Neuronal stem cell (in vitro differentiated cells): ENCODE measurements around the gene TAGLN2.

Experiments
- DNase-seq: peaks from one replicate; pipeline ENCODE4 v3.0.0-alpha.2; 2013; ENCODE audit warnings: low spot score
- H2AFZ ChIP-seq: one replicate; pipeline ENCODE4 v1.6.1; 2013; ENCODE audit warnings: mild to moderate bottlenecking, low read length, inconsistent platforms
- H2AK5ac ChIP-seq: 2 replicates; pipeline ENCODE4 v1.6.1; 2013; ENCODE audit warnings: low read depth, mild to moderate bottlenecking, inconsistent platforms, low read length, moderate library complexity, mixed read lengths
- H2BK120ac ChIP-seq: 2 replicates; pipeline ENCODE4 v1.6.1; 2013; ENCODE audit warnings: low read depth, mild to moderate bottlenecking, inconsistent platforms, low read length, moderate library complexity, mixed read lengths
- H2BK12ac ChIP-seq: one replicate; pipeline ENCODE4 v1.6.1; 2013; ENCODE audit warnings: low read length, inconsistent platforms
- H2BK15ac ChIP-seq: 2 replicates; pipeline ENCODE4 v1.6.1; 2013; ENCODE audit warnings: mild to moderate bottlenecking, low read length, inconsistent platforms, mixed read lengths
- H2BK5ac ChIP-seq: one replicate; pipeline ENCODE4 v1.6.1; 2013; ENCODE audit warnings: inconsistent platforms, mild to moderate bottlenecking, low read length, moderate library complexity
- H3K14ac ChIP-seq: one replicate; pipeline ENCODE4 v1.6.1; 2013; ENCODE audit warnings: low read length, inconsistent platforms
- H3K18ac ChIP-seq: 2 replicates; pipeline ENCODE4 v1.6.1; 2013; ENCODE audit warnings: low read length, inconsistent platforms
- H3K23ac ChIP-seq: 2 replicates; pipeline ENCODE4 v1.6.1; 2013; ENCODE audit warnings: low read depth, mild to moderate bottlenecking, mixed read lengths, low read length, inconsistent platforms; ENCODE audit not compliant: poor library complexity
- H3K27ac ChIP-seq: replicated peaks from 3 replicates; pipeline ENCODE4 v1.5.1; 2013; ENCODE audit warnings: low read length, inconsistent platforms
- H3K27me3 ChIP-seq, 3 experiments: 2 replicates each; pipeline ENCODE4 v1.6.1; 2013; ENCODE audit warnings: low read length in 3 of 3, mild to moderate bottlenecking in 2 of 3, inconsistent platforms in 1 of 3, low read depth in 1 of 3, mixed read lengths in 1 of 3, moderate library complexity in 1 of 3; ENCODE audit not compliant: control insufficient read depth in 3 of 3, insufficient read depth in 3 of 3
- H3K36me3 ChIP-seq, 2 donors: replicated peaks in 1 of 2; 2 replicates each; pipeline ENCODE4 v1.6.1; 2013; ENCODE audit warnings: low read length in 2 of 2; ENCODE audit not compliant: control insufficient read depth in 2 of 2, insufficient read depth in 2 of 2
- H3K4ac ChIP-seq: 2 replicates; pipeline ENCODE4 v1.6.1; 2013; ENCODE audit warnings: inconsistent platforms, mild to moderate bottlenecking, low read length, moderate library complexity
- H3K4me1 ChIP-seq, 2 donors: 1 replicate in 1 of 2; 2 replicates in 1 of 2; pipeline ENCODE4 v1.6.1; 2013; ENCODE audit warnings: low read length in 2 of 2, low read depth in 1 of 2; ENCODE audit not compliant: control insufficient read depth in 2 of 2, insufficient read depth in 1 of 2
- H3K4me2 ChIP-seq: one replicate; pipeline ENCODE4 v1.6.1; 2013; ENCODE audit warnings: mild to moderate bottlenecking, low read length, inconsistent platforms; ENCODE audit not compliant: insufficient read depth, poor library complexity, severe bottlenecking
- H3K4me3 ChIP-seq, 2 donors: 2 replicates each; pipeline ENCODE4 v1.5.1; 2013; ENCODE audit warnings: low read length in 2 of 2, mild to moderate bottlenecking in 2 of 2, inconsistent platforms in 1 of 2, moderate library complexity in 1 of 2
- H3K79me1 ChIP-seq: one replicate; pipeline ENCODE4 v1.6.1; 2013; ENCODE audit warnings: low read depth, mild to moderate bottlenecking, inconsistent platforms, low read length, moderate library complexity
- H3K9ac ChIP-seq: one replicate; pipeline ENCODE4 v1.6.1; 2013; ENCODE audit warnings: mild to moderate bottlenecking, low read depth, low read length, inconsistent platforms; ENCODE audit not compliant: poor library complexity
- H3K9me3 ChIP-seq, 2 donors: replicated peaks in 1 of 2; 2 replicates each; pipeline versions ENCODE3 to v1.6.1; 2013; ENCODE audit warnings: low read length in 2 of 2, mild to moderate bottlenecking in 2 of 2, inconsistent platforms in 1 of 2, low read depth in 1 of 2, mixed read lengths in 1 of 2, moderate library complexity in 1 of 2; ENCODE audit not compliant: control insufficient read depth in 2 of 2, insufficient read depth in 1 of 2
- H4K8ac ChIP-seq: one replicate; pipeline ENCODE4 v1.6.1; 2013; ENCODE audit warnings: low read depth, mild to moderate bottlenecking, inconsistent platforms, low read length, moderate library complexity
- H4K91ac ChIP-seq: one replicate; pipeline ENCODE4 v1.6.1; 2013; ENCODE audit warnings: low read length, low read depth, mild to moderate bottlenecking, inconsistent platforms; ENCODE audit not compliant: poor library complexity
- WGBS, 2 donors: extraction: QIAGEN DNeasy Blood & Tissue Kit; methylation state at CpG; one replicate each; pipeline ENCODE4 v1.1.7; 2013; ENCODE audit warnings: missing lambda C conversion rate in 2 of 2, mixed read lengths in 1 of 2; ENCODE audit not compliant: insufficient read length in 2 of 2, insufficient replicate concordance in 1 of 2; ENCODE audit errors: extremely low coverage in 2 of 2; 5-methylcytosine and 5-hydroxymethylcytosine counted together

TAGLN2 gene

DNA sequence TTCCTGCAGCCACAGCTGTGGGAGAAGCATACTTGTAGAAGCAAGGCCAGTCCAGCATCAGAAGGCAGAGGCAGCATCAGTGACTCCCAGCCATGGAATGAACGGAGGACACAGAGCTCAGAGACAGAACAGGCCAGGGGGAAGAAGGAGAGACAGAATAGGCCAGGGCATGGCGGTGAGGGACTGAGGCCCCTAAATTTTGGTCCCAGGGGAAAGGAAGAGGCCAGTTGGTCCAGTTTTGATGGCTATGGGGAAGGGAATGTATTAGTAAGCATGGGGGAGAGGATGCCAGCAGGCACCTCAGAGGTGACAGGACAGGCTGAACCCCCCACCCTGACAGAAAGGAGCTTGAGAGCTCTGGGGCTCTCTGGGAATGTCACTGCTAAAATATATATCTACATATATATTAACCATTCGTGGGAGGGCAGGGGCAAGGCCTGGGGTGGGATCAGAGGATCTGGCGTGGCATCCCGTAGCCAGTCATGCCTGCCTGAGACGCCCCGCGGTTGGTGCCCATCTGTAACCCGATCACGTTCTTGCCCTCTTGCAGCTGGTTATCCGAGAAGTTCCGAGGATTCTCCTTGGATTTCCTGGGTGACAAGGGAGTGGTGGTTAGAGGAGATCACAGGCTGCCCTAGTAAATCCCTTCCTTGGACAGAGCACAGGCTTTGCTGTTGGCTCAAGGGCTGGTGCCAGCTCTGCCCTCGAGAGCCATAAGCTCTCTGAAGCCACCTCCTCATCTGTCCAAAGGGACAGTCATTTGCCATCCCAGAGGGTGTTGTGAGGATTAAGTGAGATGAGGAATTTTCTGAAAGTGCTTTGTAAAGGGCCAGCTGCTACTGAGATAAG is 6.7 kb downstream of the TAGLN2 start:
- no peaks in the 10 kb centered on the region for H3K9me3 ChIP-seq
- H3K4ac ChIP-seq = no peak overlapping the region
- no peak for DNase-seq
- H3K23ac ChIP-seq = no peak overlapping the region
- H3K4me1 ChIP-seq = peaks cover 13 to 33% of the 10 kb centered on the region in 2 donors
- peaks cover 0 to 4% (median 0%) of the 10 kb centered on the region in 3 experiments for H3K27me3 ChIP-seq
- H3K18ac ChIP-seq = no peak overlapping the region
- peak overlapping the region; percentile 8 for H3K9ac ChIP-seq
- H2BK15ac ChIP-seq = no peak overlapping the region
- peaks cover 3% of the 10 kb centered on the region for H3K79me1 ChIP-seq
- H2BK120ac ChIP-seq = no peak overlapping the region
- H2AFZ ChIP-seq = no peak overlapping the region
- no peak overlapping the region for H3K14ac ChIP-seq
- WGBS, 2 donors = no CpG with 5 or more reads among the region's 13 CpGs
- H3K27ac ChIP-seq = no peak overlapping the region
- no peak overlapping the region for H3K4me2 ChIP-seq
- H2BK5ac ChIP-seq = no peak overlapping the region
- no peak overlapping the region for H4K91ac ChIP-seq
- H4K8ac ChIP-seq = no peak overlapping the region
- H2AK5ac ChIP-seq = peak overlapping the region; percentile 58
- H3K4me3 ChIP-seq = no peak overlapping the region
- H2BK12ac ChIP-seq = no peak overlapping the region
- H3K36me3 ChIP-seq = no peaks in the 10 kb centered on the region

- Histone ChIP-seq H2BK15ac (peak overlapping the region; percentile 84), H3K27me3 (peaks cover 0 to 4% (median 0%) of the 10 kb centered on the region in 3 experiments), H4K91ac (no peak overlapping the region), H3K27ac (no peak overlapping the region), H3K4me1 (peaks cover 8 to 24% of the 10 kb centered on the region in 2 donors), H2BK120ac (no peak overlapping the region), H3K79me1 (peaks cover under 1% of the 10 kb centered on the region), H2BK12ac (peak overlapping the region; percentile 63), H3K9ac (no peak overlapping the region), H3K36me3 (no peaks in the 10 kb centered on the region), H2AK5ac (peak overlapping the region; percentile 71), H3K9me3 (no peaks in the 10 kb centered on the region), H2AFZ (no peak overlapping the region), H3K18ac (peak overlapping the region; percentile 84), H4K8ac (no peak overlapping the region), H3K4me2 (no peak overlapping the region), H3K4ac (no peak overlapping the region), H3K14ac (peak overlapping the region; percentile 43), H2BK5ac (no peak overlapping the region), H3K23ac (no peak overlapping the region), H3K4me3 (no peak overlapping the region)
- WGBS, 2 donors = no CpG with 5 or more reads among the region's 5 CpGs
- DNase-seq = no peak
Measured at GRCh38 chr1:159917533-159918351, 7.6 kb downstream of the TAGLN2 start.

- peak overlapping the region; percentile 91 for H3K18ac ChIP-seq
- H3K14ac ChIP-seq = no peak overlapping the region
- H2BK12ac ChIP-seq = no peak overlapping the region
- no peak overlapping the region for H3K23ac ChIP-seq
- no peak overlapping the region for H3K4me3 ChIP-seq
- DNase-seq = peak; percentile 63
- no peak overlapping the region for H2BK5ac ChIP-seq
- peak overlapping the region; percentile 60 for H3K4ac ChIP-seq
- H2AK5ac ChIP-seq = peak overlapping the region; percentile 94
- H3K27me3 ChIP-seq = peaks cover 0 to 4% (median 0%) of the 10 kb centered on the region in 3 experiments
- H3K9ac ChIP-seq = no peak overlapping the region
- H3K4me1 ChIP-seq = peaks cover 8 to 23% of the 10 kb centered on the region in 2 donors
- no peak overlapping the region for H2BK120ac ChIP-seq
- H3K79me1 ChIP-seq = no peaks in the 10 kb centered on the region
- H2AFZ ChIP-seq = no peak overlapping the region
- no peak overlapping the region for H4K91ac ChIP-seq
- WGBS, 2 donors = no CpG with 5 or more reads among the region's 9 CpGs
- H2BK15ac ChIP-seq = no peak overlapping the region
- H3K36me3 ChIP-seq = no peaks in the 10 kb centered on the region
- no peak overlapping the region for H4K8ac ChIP-seq
- H3K4me2 ChIP-seq = no peak overlapping the region
- no peaks in the 10 kb centered on the region for H3K9me3 ChIP-seq
- peak overlapping the region; percentile 66 for H3K27ac ChIP-seq
Measured at GRCh38 chr1:159916242-159917051, 8.9 kb downstream of the TAGLN2 start.
